GM19395 (cell line): ENCODE results near the gene ZNF362.

Experiments
- ATAC-seq: cut with Tn5 transposase; IDR thresholded peaks from one replicate; pipeline ENCODE4 v1.9.1; 2021; ENCODE audit warnings: mild to moderate bottlenecking, moderate library complexity; ENCODE audit not compliant: unreplicated experiment

Gene ZNF362

DNA sequence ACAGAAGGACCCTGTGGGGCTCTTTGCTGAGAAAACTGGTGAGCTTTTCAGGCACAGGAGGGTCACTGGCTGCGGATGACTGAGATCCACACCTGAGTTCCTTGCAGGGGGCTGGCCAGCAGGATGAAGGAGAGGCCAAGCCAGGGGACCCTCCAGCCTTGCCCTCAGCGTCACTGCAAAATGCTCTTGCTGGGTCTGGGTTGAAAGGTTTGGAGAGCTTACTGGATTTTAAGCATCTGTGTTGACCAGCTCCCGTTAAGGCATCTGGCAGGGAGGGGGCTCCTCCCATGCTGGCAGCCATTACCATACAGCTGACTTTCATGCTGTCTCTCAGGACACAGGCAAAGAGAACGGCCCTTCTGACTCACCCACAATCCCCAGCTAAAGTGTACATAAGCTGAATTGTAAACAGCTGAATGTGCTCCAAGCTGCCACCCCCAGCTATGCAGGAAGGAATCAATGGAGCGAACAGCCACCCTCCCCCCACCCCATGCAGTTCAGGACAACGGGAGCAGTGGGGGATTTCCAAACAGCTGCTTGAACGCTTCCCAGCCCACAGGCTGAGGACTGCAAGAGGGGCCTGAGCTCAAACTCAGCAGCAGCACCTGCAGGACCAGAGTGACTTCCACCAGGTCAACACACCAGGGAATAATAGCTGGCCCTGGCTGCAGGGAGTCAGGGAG is 85.9 kb downstream of the ZNF362 start:
- no peak for ATAC-seq

DNA sequence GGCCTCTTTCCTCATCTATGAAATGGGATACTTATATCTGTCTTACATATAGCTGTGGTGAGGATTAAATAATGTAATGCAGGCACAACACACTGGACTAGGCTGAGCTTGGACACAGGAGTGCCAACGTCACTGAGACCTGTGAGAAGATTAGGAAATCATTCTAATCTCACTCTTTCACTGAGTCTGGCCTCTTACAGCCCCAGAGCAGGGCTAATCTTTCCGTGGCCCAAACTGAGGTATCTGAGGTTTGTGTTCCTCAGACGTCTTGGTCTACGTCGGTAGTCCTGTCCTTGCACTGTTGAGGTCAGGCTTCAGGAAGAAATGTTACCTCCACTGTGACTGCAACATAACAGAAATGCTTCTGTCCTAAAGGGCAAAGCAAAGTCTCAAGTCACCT is 87.2 kb downstream of the ZNF362 start:
- no peak for ATAC-seq

DNA sequence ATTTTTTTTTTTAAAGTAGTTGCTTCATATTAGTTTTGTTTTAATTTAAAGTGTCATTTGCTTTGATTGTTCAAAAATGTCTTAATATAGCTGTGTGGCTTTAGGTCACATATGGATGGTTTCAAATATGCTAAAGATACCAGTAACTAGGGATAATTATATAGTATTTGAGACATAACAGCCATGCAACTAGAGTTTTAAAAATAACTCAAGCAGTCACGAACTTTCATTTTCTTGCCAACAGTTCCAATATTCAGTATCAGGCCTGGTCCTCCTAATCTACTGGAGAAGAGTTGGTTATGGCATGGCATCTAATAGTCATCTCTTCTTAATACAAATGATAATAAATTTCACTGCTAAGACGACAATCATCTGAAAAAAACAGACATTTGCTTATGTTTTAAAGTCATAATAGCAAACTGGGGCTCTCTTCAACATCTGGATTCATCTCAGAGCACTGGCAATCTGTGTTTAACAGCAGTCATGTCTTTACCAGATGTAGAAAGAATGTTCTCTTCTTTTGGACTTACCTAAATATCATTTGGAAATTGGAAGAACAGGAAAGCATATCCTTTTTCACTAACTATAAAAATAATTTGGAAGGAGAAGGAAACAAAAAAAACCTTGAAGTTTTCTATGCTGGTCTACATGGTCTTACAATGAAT is 88.7 kb downstream of the ZNF362 start:
- no peak for ATAC-seq

DNA sequence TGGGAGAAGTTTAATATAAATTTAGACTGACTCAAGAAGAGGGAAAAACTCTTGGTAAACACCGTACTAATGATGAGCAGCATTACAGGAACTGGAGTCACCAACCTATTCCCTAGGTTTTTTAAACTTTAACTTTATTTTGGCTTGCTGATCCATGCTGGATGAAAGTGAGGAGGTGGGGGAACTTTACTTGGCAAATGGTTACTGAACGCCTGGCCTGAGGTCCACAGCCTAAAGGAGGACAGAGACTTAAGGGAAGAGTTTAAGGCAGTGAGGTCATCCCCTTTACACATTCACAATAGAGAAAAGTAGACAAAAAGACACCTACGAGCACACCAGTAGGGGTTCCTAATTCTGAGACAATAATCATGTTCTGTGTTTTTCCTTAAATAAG is 90.2 kb downstream of the ZNF362 start:
- ATAC-seq: no peak

DNA sequence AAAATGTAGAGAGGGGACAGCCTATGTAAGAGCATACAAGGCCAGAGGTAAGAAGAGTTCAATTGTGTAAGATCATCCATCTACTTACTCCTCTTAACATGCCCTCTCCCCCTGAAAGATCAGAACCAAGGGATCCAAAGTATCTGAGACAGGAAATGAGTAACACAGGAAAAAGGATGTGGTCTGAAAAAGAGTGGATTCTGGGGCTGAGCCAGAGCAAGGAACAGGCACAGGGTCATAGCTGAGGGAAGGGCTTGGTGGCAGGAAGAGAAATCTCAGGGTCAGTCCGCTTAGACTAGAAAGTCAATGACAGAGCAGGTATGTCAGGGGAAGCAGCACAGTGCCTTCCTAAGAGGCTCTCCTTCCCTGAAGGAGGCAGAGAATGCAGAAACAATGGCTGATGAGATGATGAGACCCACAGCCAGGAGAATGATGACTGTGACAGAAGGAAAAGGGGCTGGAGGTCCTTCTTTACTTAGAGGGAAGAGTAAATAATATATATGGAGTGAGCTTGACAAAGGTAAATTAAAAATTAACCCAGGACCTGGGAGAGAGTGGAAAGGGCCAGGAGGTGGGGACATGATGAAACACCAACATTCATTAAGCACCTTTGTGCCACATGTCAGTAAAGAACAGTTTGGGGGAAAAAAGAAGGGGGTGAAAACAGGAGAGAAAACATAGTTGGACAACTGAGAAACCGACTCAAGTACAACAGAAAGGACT is 90.8 kb downstream of the ZNF362 start:
- no peak for ATAC-seq

DNA sequence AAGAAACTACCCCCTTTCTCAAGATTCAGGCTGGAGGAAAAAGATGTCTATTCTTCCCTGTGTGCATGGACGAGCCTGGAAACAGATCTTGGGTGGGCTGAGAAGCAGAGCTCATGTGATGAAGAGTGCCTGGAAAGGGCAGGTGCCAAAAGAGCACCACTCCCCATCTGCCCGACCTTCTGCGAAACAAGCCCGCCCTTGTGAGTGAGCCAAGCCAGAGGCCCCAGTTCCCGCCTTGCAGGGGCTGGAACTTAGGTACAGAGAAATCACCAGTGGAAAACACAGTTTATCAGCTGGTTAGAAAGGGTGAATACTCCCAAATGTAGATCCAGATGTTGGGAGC is 91.3 kb downstream of the ZNF362 start:
- no peak for ATAC-seq

DNA sequence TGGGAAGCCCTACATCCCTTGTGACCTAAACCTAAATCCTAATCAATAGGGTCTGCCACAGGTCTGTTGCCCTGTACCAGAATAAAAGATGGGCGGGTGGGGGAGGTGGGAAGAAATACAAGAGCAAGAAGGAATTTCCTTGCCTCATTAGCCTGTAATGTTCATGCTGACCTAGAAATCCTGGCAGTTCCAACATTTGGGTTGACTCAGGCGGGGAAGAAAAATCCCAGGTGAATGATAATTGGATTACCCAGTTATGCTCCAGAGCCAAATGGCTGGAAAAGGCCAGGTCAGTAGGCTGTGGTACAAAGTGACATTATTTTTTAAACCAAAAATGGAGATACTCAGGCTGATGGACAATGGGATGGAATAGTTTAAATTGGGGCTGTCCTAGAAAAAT is 91.9 kb downstream of the ZNF362 start:
- ATAC-seq: no peak

DNA sequence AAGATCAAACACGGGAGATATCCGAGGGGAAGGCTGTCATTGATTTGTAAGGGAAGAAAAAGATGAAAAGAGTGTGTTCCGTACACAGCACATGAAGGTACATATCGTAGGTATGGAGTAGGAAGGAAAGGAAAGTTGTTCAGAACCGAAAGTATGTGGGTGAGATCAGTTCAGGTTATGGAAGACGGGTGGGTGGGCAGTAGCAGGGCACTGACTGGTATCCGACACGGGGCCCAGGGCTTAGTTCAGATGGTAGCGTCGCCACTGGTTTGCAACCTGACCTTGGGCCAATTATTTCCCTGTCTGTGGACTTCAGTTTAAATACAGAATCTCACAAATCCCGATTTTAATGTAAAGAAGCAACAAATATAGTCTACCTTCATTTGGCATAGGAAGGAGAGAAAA is 92.4 kb downstream of the ZNF362 start:
- ATAC-seq: no peak

DNA sequence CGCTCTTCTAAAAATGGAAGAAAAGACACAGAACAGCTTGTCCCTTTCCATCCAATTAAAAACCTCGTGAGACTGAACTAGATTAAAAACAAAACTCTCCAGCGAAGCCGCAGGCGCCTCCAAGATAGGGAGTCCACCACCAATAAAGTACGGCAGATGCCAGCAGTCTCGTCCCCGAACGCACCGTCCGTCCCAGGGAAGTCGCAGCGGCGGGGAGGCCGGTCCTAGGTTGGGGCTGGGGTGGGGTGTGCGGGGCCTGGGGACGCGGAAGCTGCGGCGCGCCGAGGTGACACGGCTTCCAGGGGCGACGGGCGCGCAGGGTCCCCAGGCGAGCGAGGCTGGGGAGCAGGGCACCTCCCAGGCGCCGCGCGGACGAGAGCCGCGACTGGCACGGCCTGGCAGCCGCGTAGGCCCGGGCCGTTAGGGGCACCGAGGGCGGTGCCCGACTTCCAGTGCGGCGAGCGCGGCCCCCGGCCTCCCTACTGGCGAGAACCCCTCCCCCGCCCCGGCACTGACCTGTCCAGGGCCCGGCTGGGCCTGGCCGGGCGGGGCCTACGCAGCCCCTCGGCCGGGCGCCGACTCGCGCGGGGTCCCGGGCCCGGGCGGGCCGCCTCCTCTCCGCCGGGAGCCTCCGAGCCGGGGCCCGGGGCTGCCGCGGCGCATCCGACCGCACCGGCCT is 92.9 kb downstream of the ZNF362 start:
- peak; percentile 47 for ATAC-seq

DNA sequence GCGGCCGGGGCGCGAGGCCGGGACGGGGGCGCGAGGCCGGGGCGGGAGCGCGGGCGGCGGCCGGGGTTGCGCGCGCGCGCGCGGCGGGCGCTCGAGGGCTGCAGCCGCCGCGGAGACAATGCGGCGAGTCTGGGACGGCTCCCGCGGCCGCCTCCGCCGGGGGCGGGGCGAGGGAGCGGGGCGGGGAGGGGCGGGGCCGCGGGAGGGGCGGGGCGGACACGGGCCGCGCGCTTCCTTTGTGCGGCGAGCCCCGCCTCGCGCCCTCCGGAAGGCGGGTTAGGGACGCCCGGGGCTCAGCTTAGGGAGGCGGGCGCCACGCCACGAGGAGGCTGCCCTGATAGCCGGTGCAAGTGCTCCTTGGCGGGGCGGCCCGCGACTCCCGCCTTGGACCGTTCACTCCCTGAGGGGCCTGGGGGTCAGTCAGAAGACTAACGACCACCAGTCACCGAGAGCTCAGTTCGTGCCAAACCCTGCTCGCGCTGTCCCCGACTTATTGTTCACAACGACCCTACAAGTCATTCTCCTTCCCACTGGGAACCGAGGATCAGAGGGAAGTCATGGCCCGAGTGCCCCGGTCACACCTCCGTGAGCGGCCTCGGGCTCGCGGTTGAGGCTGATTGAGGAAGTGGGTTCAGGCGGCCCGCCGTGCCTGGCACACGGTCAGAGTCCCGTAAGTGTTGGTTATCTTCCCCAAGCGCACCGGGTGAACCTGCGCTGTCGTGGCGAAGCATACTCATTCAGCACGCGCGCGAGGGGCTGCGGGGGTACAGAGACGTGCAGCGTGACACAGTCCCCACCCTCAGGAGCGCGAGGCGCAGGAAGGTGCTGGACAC is 93.7 kb downstream of the ZNF362 start:
- peak; percentile 62 for ATAC-seq
